WTC11 (cell line): ENCODE measurements around the gene WNT8A. TPM values are rescaled to one million over a fixed set of nuclear protein-coding genes. Genes with fewer than 3 reads are reported as not detected.

Experiments used
- ATAC-seq: fragments of 200-7000 bp; cut with Tn5 transposase; 2 replicates; pipeline ENCODE4 v1.10.0; 2021; ENCODE audit warnings: mild to moderate bottlenecking, moderate library complexity
- CTCF ChIA-PET: fragments of 300-600 bp; sonication (Branson Sonifier 250); formaldehyde crosslinking; loops from one replicate; lab custom pipeline; 2021; ENCODE audit warnings: antibody characterized with exemption; lab: Charles Lee
- POLR2A ChIA-PET: fragments of 350-600 bp; sonication (Branson Sonifier 250); formaldehyde crosslinking; loops from one replicate; lab custom pipeline; 2021; ENCODE audit warnings: antibody characterized with exemption; lab: Charles Lee
- DNase-seq: peaks from one replicate; pipeline ENCODE4 v3.0.0; 2021; ENCODE audit warnings: low spot score
- H3K27ac Mint-ChIP-seq: 2 replicates; pipeline ENCODE4 v1.8.0; 2021; ENCODE audit warnings: mixed read lengths
- H3K27me3 Mint-ChIP-seq: 2 replicates; pipeline ENCODE4 v1.8.0; 2021; ENCODE audit warnings: low read depth, mild to moderate bottlenecking, moderate library complexity, mixed read lengths
- H3K36me3 Mint-ChIP-seq: 2 replicates; pipeline ENCODE4 v1.8.0; 2021; ENCODE audit warnings: mixed read lengths
- H3K4me1 Mint-ChIP-seq: 2 replicates; pipeline ENCODE4 v1.8.0; 2022; ENCODE audit warnings: mixed read lengths
- H3K4me3 Mint-ChIP-seq: 2 replicates; pipeline ENCODE4 v1.8.0; 2021; ENCODE audit warnings: mild to moderate bottlenecking, moderate library complexity, mixed read lengths
- H3K9me3 Mint-ChIP-seq: 2 replicates; pipeline ENCODE4 v1.8.0; 2021; ENCODE audit warnings: mixed read lengths
- CBFB ChIP-seq: sonication (generic); formaldehyde crosslinking; IDR thresholded peaks from 2 replicates; pipeline ENCODE4 v1.8.1; 2022; ENCODE audit warnings: mild to moderate bottlenecking, low read depth, missing genetic modification reagents
- FOXK1 ChIP-seq: sonication (generic); formaldehyde crosslinking; IDR thresholded peaks from 2 replicates; pipeline ENCODE4 v1.8.0; 2022; ENCODE audit warnings: mild to moderate bottlenecking, moderate library complexity, missing genetic modification reagents
- FOXP1 ChIP-seq: sonication (generic); formaldehyde crosslinking; IDR thresholded peaks from 2 replicates; pipeline ENCODE4 v1.8.0; 2022; ENCODE audit warnings: missing genetic modification reagents, mild to moderate bottlenecking, moderate library complexity, borderline replicate concordance
- JUN ChIP-seq: sonication (generic); formaldehyde crosslinking; IDR thresholded peaks from 2 replicates; pipeline ENCODE4 v1.8.0; 2023; ENCODE audit warnings: mild to moderate bottlenecking, missing genetic modification reagents
- NFYB ChIP-seq: sonication (generic); formaldehyde crosslinking; conservative IDR thresholded peaks from 2 replicates; pipeline ENCODE4 v1.8.0; 2022; ENCODE audit warnings: low read depth, missing genetic modification reagents
- OVOL2 ChIP-seq: fragments of 250-450 bp; sonication (Bioruptor Pico); IDR thresholded peaks from 2 replicates; pipeline ENCODE4 v1.9.0; 2021; ENCODE audit warnings: mild to moderate bottlenecking, borderline replicate concordance
- PRRX2 ChIP-seq: fragments of 250-450 bp; sonication (Bioruptor Pico); IDR thresholded peaks from 2 replicates; pipeline ENCODE4 v1.8.0; 2021; ENCODE audit warnings: mild to moderate bottlenecking
- SMAD4 ChIP-seq: sonication (generic); formaldehyde crosslinking; IDR thresholded peaks from 2 replicates; pipeline ENCODE4 v1.8.0; 2022; ENCODE audit warnings: mild to moderate bottlenecking, missing genetic modification reagents
- ZBTB21 ChIP-seq: sonication (generic); formaldehyde crosslinking; IDR thresholded peaks from 2 replicates; pipeline ENCODE4 v1.8.1; 2023; ENCODE audit warnings: mild to moderate bottlenecking, missing genetic modification reagents, borderline replicate concordance
- ZNF121 ChIP-seq: sonication (generic); formaldehyde crosslinking; IDR thresholded peaks from 2 replicates; pipeline ENCODE4 v1.8.0; 2023; ENCODE audit warnings: missing genetic modification reagents
- ZNF219 ChIP-seq: sonication (generic); formaldehyde crosslinking; IDR thresholded peaks from 2 replicates; pipeline ENCODE4 v1.8.0; 2023; ENCODE audit warnings: missing genetic modification reagents, mild to moderate bottlenecking, borderline replicate concordance
- ZNF423 ChIP-seq: fragments of 250-450 bp; sonication (Bioruptor Pico); IDR thresholded peaks from 2 replicates; pipeline ENCODE4 v2.1.2; 2022; ENCODE audit warnings: mild to moderate bottlenecking, moderate library complexity
- total RNA-seq: library from RNA; stranded (reverse); gene quantifications from 3 replicates; pipeline ENCODE4 v1.2.3, GENCODE V29; 2021
- TF ChIP-seq, protein P1 (sequence below): sonication (generic); formaldehyde crosslinking; IDR thresholded peaks from 2 replicates; pipeline ENCODE4 v1.8.1; 2022; ENCODE audit warnings: mild to moderate bottlenecking, missing genetic modification reagents, moderate library complexity, borderline replicate concordance
- TF ChIP-seq, protein P2 (sequence below): sonication (generic); formaldehyde crosslinking; IDR thresholded peaks from 2 replicates; pipeline ENCODE4 v1.8.1; 2023; ENCODE audit warnings: mild to moderate bottlenecking, missing genetic modification reagents
- TF ChIP-seq, protein P3 (sequence below): sonication (generic); formaldehyde crosslinking; IDR thresholded peaks from 2 replicates; pipeline ENCODE4 v1.8.1; 2023; ENCODE audit warnings: mild to moderate bottlenecking, missing genetic modification reagents, moderate library complexity
- TF ChIP-seq, protein P4 (sequence below): sonication (generic); formaldehyde crosslinking; IDR thresholded peaks from 2 replicates; pipeline ENCODE4 v1.8.1; 2023; ENCODE audit warnings: mild to moderate bottlenecking, moderate library complexity, missing genetic modification reagents
- TF ChIP-seq, protein P5 (sequence below): sonication (generic); formaldehyde crosslinking; IDR thresholded peaks from 2 replicates; pipeline ENCODE4 v1.8.1; 2022; ENCODE audit warnings: missing genetic modification reagents, borderline replicate concordance

Gene WNT8A
- total RNA-seq, 1 experiment from 2014 or later: not detected

DNA sequence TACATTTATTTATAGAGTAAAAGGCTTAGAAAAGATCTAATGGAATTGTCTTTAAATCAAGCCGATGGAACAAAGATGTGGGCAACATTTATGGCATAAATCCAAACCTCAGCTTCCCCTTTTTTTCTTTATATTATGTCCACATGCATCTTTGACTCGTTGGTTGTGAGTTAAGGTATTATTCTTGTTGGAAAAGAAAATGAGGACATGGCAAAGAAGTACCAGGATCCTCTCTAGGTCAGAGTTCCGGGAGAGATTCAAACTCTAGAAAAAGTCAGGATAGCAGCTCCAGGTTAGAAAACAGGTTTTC lies 55.9 kb downstream of the WNT8A start (continued):
- TF ChIP-seq, protein P1, sequence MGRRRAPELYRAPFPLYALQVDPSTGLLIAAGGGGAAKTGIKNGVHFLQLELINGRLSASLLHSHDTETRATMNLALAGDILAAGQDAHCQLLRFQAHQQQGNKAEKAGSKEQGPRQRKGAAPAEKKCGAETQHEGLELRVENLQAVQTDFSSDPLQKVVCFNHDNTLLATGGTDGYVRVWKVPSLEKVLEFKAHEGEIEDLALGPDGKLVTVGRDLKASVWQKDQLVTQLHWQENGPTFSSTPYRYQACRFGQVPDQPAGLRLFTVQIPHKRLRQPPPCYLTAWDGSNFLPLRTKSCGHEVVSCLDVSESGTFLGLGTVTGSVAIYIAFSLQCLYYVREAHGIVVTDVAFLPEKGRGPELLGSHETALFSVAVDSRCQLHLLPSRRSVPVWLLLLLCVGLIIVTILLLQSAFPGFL (CRISPR knock-in tag): no peak
- TF ChIP-seq, protein P2, sequence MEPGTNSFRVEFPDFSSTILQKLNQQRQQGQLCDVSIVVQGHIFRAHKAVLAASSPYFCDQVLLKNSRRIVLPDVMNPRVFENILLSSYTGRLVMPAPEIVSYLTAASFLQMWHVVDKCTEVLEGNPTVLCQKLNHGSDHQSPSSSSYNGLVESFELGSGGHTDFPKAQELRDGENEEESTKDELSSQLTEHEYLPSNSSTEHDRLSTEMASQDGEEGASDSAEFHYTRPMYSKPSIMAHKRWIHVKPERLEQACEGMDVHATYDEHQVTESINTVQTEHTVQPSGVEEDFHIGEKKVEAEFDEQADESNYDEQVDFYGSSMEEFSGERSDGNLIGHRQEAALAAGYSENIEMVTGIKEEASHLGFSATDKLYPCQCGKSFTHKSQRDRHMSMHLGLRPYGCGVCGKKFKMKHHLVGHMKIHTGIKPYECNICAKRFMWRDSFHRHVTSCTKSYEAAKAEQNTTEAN (CRISPR knock-in tag): no peak
- no peak for TF ChIP-seq NFYB (CRISPR knock-in tag)

DNA sequence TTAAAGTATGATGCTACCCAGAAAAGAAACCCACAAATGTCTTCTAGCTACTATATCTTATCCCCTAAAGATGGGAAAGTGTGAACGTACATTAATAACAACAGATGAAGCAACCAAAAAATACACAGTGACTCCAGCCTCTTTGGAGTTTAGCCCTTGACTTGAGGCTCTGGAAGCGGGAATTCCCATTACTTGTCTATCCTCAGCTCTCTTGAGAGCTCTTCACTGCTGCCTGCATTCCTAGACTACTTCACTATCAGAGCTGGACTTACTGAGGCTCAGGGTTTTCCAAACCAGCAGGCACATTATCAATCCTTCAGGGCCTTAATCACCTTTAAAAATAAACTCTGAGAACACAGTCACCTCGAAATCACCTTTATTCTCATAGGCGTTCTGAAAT lies 56.4 kb downstream of the WNT8A start:
- Mint-ChIP-seq H3K27me3 (peaks cover 9% of the 10 kb centered on the region), H3K27ac (no peak overlapping the region), H3K36me3 (no peaks in the 10 kb centered on the region), H3K9me3 (peaks cover 8% of the 10 kb centered on the region; the same call in 1 of the 2 replicates), H3K4me1 (peaks cover 6% of the 10 kb centered on the region; the same call in 1 of the 2 replicates), H3K4me3 (no peak overlapping the region)
- CTCF ChIA-PET: interaction anchor here (1.2 to 1.6 kb wide), 4 partner anchors 58 to 104 kb away, joined by 4 to 9 read pairs (median 6); no protein-coding TSS in a partner anchor
- DNase-seq (no peak), ATAC-seq (no peak)
- POLR2A ChIA-PET: no interaction called here
- TF ChIP-seq FOXP1 (CRISPR knock-in tag) (no peak), PRRX2 (no peak), OVOL2 (no peak), ZBTB21 (no peak), ZNF219 (no peak), FOXK1 (CRISPR knock-in tag) (no peak), JUN (CRISPR knock-in tag) (no peak), SMAD4 (CRISPR knock-in tag) (no peak), ZNF121 (CRISPR knock-in tag) (no peak), ZNF423 (no peak), CBFB (CRISPR knock-in tag) (no peak)
- TF ChIP-seq, protein P3, sequence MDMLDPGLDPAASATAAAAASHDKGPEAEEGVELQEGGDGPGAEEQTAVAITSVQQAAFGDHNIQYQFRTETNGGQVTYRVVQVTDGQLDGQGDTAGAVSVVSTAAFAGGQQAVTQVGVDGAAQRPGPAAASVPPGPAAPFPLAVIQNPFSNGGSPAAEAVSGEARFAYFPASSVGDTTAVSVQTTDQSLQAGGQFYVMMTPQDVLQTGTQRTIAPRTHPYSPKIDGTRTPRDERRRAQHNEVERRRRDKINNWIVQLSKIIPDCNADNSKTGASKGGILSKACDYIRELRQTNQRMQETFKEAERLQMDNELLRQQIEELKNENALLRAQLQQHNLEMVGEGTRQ (CRISPR knock-in tag): no peak
- TF ChIP-seq, protein P2 (CRISPR knock-in tag): no peak
- TF ChIP-seq, protein P4, sequence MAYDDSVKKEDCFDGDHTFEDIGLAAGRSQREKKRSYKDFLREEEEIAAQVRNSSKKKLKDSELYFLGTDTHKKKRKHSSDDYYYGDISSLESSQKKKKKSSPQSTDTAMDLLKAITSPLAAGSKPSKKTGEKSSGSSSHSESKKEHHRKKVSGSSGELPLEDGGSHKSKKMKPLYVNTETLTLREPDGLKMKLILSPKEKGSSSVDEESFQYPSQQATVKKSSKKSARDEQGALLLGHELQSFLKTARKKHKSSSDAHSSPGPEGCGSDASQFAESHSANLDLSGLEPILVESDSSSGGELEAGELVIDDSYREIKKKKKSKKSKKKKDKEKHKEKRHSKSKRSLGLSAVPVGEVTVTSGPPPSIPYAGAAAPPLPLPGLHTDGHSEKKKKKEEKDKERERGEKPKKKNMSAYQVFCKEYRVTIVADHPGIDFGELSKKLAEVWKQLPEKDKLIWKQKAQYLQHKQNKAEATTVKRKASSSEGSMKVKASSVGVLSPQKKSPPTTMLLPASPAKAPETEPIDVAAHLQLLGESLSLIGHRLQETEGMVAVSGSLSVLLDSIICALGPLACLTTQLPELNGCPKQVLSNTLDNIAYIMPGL: no peak
- TF ChIP-seq, protein P5, sequence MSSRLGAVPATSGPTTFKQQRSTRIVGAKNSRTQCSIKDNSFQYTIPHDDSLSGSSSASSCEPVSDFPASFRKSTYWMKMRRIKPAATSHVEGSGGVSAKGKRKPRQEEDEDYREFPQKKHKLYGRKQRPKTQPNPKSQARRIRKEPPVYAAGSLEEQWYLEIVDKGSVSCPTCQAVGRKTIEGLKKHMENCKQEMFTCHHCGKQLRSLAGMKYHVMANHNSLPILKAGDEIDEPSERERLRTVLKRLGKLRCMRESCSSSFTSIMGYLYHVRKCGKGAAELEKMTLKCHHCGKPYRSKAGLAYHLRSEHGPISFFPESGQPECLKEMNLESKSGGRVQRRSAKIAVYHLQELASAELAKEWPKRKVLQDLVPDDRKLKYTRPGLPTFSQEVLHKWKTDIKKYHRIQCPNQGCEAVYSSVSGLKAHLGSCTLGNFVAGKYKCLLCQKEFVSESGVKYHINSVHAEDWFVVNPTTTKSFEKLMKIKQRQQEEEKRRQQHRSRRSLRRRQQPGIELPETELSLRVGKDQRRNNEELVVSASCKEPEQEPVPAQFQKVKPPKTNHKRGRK (CRISPR knock-in tag): no peak

Other genes starting within 250 kb of the WNT8A start
- not detected in 3 replicates for gene MYOT, start 216.2 kb upstream of the WNT8A start, total RNA-seq
- gene PKD2L2, start 194.6 kb upstream of the WNT8A start, total RNA-seq: 0.21 TPM in 1 of 3 replicates, not detected in the others
- 14.3 to 15.6 TPM (median 15.2 TPM) in 3 replicates for gene FAM13B, start 51.0 kb upstream of the WNT8A start, total RNA-seq
- 0.74 to 0.89 TPM in 2 of 3 replicates, not detected in the other for gene NME5, start 55.4 kb downstream of the WNT8A start, total RNA-seq
- gene BRD8, start 94.6 kb downstream of the WNT8A start, total RNA-seq: 59.6 to 73.4 TPM (median 61.4 TPM) in 3 replicates
- 66.9 to 81.9 TPM (median 68.0 TPM) in 3 replicates for gene KIF20A, start 95.1 kb downstream of the WNT8A start, total RNA-seq
- gene CDC23, start 129.3 kb downstream of the WNT8A start, total RNA-seq: 43.8 to 45.3 TPM (median 44.5 TPM) in 3 replicates
- 0.69 to 1.3 TPM (median 0.94 TPM) in 3 replicates for gene GFRA3, start 190.6 kb downstream of the WNT8A start, total RNA-seq
- gene CDC25C, start 247.8 kb downstream of the WNT8A start, total RNA-seq: 15.0 to 18.8 TPM (median 16.1 TPM) in 3 replicates